ENCODE results near the gene SMIM29. TPM values are rescaled to one million over a fixed set of nuclear protein-coding genes. Genes with fewer than 3 reads are reported as not detected.

Gene SMIM29
- total RNA-seq, 6 experiments from 2014 or later: 35.0 to 44.8 (median 36.9) TPM

DNA sequence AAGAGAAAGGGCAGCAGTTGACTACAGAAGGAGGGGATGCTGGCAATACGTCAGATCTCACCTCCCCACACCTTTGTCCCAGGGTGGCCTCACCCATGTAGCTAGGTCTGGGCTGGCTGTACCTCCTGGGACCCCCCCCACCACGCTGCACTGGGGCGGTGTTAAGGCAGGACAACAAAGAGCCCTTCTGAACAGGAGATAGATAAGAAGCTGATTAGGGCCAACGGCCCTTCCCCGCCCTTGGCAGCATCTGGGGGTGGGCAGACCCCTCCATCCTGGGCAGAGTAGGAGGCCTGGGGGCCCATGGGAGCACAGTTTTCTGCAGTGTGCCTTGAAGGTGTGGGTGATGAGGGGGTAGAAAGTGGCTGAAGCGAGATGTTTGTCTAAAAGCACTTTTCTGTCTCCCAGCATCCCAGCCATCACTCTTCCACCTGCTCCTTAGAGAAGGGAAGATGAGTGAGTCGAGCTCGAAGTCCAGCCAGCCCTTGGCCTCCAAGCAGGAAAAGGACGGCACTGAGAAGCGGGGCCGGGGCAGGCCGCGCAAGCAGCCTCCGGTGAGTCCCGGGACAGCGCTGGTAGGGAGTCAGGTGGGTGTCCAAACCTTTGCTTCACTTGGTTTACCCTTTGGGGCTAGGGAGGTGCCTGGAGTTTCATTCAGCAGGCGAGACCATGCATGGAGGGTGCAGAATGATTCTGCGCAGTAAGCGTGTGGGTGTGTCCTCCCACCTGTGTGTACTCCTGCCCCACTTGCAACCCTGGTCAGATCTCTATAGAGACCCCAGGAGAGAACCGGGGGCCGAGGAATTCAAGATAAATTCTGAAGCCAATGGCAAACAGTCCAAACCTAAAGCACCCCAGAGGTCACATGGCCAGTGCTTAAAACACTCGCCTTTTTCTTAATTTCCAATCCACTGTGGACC, 8.2 kb downstream of the SMIM29 start:
- Mint-ChIP-seq H3K27ac (peak overlapping the region; percentile 98), H3K4me3 (peak overlapping the region; percentile 92; the same call in 1 of the 2 replicates), H3K4me1 (ENCODE audit: low read depth) (peaks cover 79% of the 10 kb centered on the region), H3K27me3 (ENCODE audit: insufficient read depth) (peaks cover 5% of the 10 kb centered on the region), H3K36me3 (ENCODE audit: low read depth) (peaks cover 42% of the 10 kb centered on the region; the same call in 1 of the 2 replicates), H3K9me3 (no peaks in the 10 kb centered on the region)
- DNase-seq: no peak
- TF ChIP-seq, protein P1, sequence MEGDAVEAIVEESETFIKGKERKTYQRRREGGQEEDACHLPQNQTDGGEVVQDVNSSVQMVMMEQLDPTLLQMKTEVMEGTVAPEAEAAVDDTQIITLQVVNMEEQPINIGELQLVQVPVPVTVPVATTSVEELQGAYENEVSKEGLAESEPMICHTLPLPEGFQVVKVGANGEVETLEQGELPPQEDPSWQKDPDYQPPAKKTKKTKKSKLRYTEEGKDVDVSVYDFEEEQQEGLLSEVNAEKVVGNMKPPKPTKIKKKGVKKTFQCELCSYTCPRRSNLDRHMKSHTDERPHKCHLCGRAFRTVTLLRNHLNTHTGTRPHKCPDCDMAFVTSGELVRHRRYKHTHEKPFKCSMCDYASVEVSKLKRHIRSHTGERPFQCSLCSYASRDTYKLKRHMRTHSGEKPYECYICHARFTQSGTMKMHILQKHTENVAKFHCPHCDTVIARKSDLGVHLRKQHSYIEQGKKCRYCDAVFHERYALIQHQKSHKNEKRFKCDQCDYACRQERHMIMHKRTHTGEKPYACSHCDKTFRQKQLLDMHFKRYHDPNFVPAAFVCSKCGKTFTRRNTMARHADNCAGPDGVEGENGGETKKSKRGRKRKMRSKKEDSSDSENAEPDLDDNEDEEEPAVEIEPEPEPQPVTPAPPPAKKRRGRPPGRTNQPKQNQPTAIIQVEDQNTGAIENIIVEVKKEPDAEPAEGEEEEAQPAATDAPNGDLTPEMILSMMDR (IDR thresholded peaks at IDR 0.05): no peak

DNA sequence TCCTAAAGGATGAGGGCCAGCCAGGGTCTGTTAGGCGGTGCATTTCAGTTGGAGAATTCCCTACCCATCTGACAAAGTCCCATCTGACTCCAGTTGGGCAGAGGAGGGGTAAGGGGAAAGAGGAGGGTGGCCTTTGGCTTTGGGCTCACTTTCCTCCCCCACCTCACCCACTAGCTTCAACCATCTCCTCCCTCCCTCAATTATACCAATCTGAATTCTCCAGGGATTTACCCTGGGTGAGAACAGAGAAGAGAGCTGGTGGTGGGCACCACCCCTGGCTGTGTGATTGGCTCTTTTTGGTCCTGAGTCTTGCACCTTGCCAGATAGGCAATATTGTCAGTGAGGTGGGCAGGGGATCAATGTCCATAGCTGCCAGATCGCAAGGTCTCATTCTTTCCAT, 8.9 kb downstream of the SMIM29 start:
- Mint-ChIP-seq H3K27me3 (ENCODE audit: insufficient read depth) (peaks cover 5% of the 10 kb centered on the region), H3K27ac (peak overlapping the region; percentile 98), H3K4me1 (ENCODE audit: low read depth) (peaks cover 72% of the 10 kb centered on the region), H3K9me3 (no peaks in the 10 kb centered on the region), H3K4me3 (peak overlapping the region; percentile 92), H3K36me3 (ENCODE audit: low read depth) (peaks cover 42% of the 10 kb centered on the region; the same call in 1 of the 2 replicates)
- no peak for DNase-seq
- TF ChIP-seq, protein P1 (IDR thresholded peaks at IDR 0.05): no peak

DNA sequence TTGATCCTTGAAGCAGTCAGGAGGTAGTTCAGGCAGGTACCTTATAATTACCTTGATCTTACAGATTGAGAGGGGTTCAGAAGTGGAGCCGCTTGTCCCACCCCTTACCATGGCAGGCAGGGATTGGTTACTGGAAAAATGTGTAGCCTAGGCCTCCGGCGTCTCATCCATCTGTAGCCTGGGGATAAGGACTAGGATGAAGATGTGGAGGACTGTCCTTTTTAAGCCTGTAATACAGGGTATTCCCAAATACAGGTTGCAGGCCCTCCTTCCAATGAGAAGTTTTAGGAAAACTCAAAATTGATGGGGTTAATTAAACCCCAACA, 9.3 kb downstream of the SMIM29 start:
- Mint-ChIP-seq H3K9me3 (no peaks in the 10 kb centered on the region), H3K4me3 (peak overlapping the region; percentile 92), H3K4me1 (ENCODE audit: low read depth) (peaks cover 70% of the 10 kb centered on the region), H3K36me3 (ENCODE audit: low read depth) (peaks cover 42% of the 10 kb centered on the region; the same call in 1 of the 2 replicates), H3K27ac (peak overlapping the region; percentile 98), H3K27me3 (ENCODE audit: insufficient read depth) (peaks cover 5% of the 10 kb centered on the region)
- no peak for DNase-seq
- TF ChIP-seq, protein P1 (IDR thresholded peaks at IDR 0.05): no peak

DNA sequence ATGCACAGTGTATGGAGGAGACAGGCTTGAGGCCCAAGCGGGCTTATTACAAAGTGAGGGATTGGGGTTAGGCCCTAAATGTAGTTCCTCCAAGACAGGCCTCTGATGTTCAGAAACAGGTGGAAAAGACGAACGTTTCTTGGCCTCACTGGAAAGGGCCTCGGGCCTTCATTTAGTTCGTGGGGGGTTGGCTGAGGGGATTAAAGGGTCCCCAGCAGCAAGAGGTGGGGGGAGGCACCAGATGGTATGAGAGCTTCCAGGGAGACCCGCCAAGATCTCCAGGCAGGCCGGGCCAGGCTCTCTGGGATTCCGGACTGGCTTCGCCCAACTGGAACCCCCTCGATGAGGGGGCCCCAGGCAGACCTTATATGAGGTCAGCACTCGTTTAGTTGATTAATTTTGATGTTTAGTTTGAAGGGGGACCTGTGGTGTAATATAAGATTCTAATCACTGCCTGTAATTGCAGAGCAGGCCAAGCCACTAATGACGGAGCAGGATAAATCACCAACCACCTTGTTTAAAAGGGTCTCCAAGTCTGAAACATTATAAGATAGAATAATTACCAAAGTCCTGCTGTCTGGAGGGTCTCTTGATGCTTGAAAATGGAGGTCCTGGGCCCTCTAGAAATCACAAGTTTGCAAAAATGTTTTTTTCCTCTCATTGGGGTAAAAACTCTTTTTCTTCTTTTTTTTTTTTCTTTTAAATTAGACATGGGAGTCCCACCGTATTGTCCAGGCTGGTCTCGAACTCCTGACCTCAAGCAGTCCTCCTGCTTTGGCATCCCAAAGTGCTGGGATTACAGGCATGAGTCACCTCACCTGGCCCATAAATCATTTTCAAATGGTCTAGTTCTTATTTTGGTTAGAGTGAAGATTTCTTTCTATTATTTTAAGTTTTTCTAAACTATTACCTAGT, 10.0 kb downstream of the SMIM29 start:
- Mint-ChIP-seq H3K27ac (peak overlapping the region; percentile 98), H3K9me3 (no peaks in the 10 kb centered on the region), H3K4me1 (ENCODE audit: low read depth) (peaks cover 69% of the 10 kb centered on the region), H3K27me3 (ENCODE audit: insufficient read depth) (peaks cover 4% of the 10 kb centered on the region), H3K36me3 (ENCODE audit: low read depth) (peaks cover 42% of the 10 kb centered on the region; the same call in 1 of the 2 replicates), H3K4me3 (peak overlapping the region; percentile 92)
- DNase-seq: no peak
- TF ChIP-seq, protein P1 (IDR thresholded peaks at IDR 0.05): no peak

DNA sequence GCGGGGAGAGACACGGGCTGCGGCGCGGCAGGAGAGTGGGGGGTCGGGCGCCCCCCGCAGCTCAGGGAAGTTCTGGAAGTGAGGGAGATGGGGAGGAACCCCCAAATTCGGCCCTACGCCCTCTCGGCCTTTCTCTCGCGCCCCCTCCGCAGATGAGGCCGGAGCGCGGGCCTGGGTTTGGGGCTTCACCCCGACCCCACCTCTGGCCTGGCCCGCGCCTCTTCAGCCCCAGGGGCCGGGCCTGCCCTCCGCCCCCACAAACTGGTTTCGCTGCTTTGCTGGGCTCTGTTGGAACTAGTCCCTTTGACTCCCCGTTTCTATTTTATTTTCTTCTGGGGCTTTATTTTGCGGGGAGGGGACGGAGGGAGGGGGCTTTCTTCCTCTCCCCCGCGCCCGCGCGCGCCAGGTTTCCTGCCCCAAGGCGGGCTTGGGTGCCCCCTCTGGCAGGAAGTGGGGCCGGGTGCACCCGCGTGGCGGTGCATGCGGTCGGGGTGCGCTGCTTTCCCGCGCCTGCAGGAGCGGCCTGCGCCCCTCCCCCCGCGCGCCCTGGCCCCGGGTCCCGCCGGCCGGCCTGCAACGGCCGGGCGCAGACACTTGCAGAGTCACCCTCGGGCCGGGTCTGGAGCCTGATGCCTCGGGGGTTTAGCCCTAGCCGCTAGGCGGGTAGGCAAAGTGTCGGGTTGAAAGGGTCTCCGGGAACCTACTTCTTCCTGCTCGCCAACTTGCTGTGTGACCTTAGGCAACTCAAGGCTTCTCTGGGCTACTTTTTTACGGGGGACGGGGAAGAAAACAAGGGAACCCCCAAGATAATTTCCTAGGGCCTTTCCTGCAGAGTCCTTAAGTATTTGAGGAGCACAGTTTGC, 10.9 kb downstream of the SMIM29 start:
- Mint-ChIP-seq H3K4me3 (peak overlapping the region; percentile 92), H3K27me3 (ENCODE audit: insufficient read depth) (peaks cover 4% of the 10 kb centered on the region), H3K9me3 (no peaks in the 10 kb centered on the region), H3K4me1 (ENCODE audit: low read depth) (peaks cover 60% of the 10 kb centered on the region), H3K36me3 (ENCODE audit: low read depth) (peaks cover 39% of the 10 kb centered on the region; the same call in 1 of the 2 replicates), H3K27ac (peak overlapping the region; percentile 98)
- DNase-seq: no peak
- TF ChIP-seq, protein P1 (IDR thresholded peaks at IDR 0.05): peak; percentile 66
